HepG2 (cell line): ENCODE data around the gene NAP1L1. TPM values are rescaled to one million over a fixed set of nuclear protein-coding genes. Genes with fewer than 3 reads are reported as not detected.

ENCODE experiments used
- ATM ChIP-seq: fragments of 450-650 bp; IDR thresholded peaks from 2 replicates; pipeline ENCODE4 v1.7.1; 2017; ENCODE audit warnings: mild to moderate bottlenecking, borderline replicate concordance
- KLF9 ChIP-seq: IDR thresholded peaks from 2 replicates; pipeline ENCODE4 v1.6.1; 2016; ENCODE audit warnings: low read depth
- MAF1 ChIP-seq: sonication (generic); formaldehyde crosslinking; IDR thresholded peaks from 2 replicates; pipeline ENCODE4 v1.5.0; 2020; ENCODE audit warnings: missing genetic modification reagents, borderline replicate concordance
- MYC ChIP-seq: sonication (generic); formaldehyde crosslinking; IDR thresholded peaks from 2 replicates; pipeline ENCODE4 v1.9.0; 2021; ENCODE audit warnings: missing genetic modification reagents, borderline replicate concordance
- RFX1 ChIP-seq: fragments of 450-650 bp; IDR thresholded peaks from 2 replicates; pipeline ENCODE4 v1.6.1; 2017
- RFX3 ChIP-seq: IDR thresholded peaks from 2 replicates; pipeline ENCODE4 v1.6.1; 2016; ENCODE audit warnings: missing biosample characterization, missing genetic modification reagents
- SAP130 ChIP-seq: IDR thresholded peaks from 2 replicates; pipeline ENCODE4 v1.6.1; 2016; ENCODE audit warnings: low read depth
- ZNF292 ChIP-seq: sonication (generic); formaldehyde crosslinking; IDR thresholded peaks from 2 replicates; pipeline ENCODE4 v1.8.1; 2022; ENCODE audit warnings: mild to moderate bottlenecking, low read depth, missing genetic modification reagents, borderline replicate concordance
- ZNF34 ChIP-seq: sonication (generic); formaldehyde crosslinking; IDR thresholded peaks from 2 replicates; pipeline ENCODE4 v1.4.0; 2020; ENCODE audit warnings: mild to moderate bottlenecking, missing genetic modification reagents, borderline replicate concordance
- ZNF343 ChIP-seq: sonication (generic); formaldehyde crosslinking; IDR thresholded peaks from 2 replicates; pipeline ENCODE4 v1.4.0; 2020; ENCODE audit warnings: mild to moderate bottlenecking, missing genetic modification reagents
- ZNF367 ChIP-seq: sonication (generic); formaldehyde crosslinking; IDR thresholded peaks from 2 replicates; pipeline ENCODE4 v1.4.0; 2020; ENCODE audit warnings: missing genetic modification reagents, borderline replicate concordance
- ZNF577 ChIP-seq: sonication (generic); formaldehyde crosslinking; IDR thresholded peaks from 2 replicates; pipeline ENCODE4 v1.4.0; 2020; ENCODE audit warnings: mild to moderate bottlenecking, low read depth, missing genetic modification reagents, borderline replicate concordance
- polyA plus RNA-seq, 8 experiments: library from polyadenylated mRNA; depleted of rRNA in 3 of 8; stranded (reverse) in 7 of 8; unstranded in 1 of 8; fragments of >200 nt; fragmentation: Illumina TruSeq in 4 of 8; extraction: Trizol in 4 of 8; gene quantifications; 2 replicates each; pipeline versions ENCODE4 v1.2.1 to v1.2.3, GENCODE V29; 2011 to 2016; ENCODE audit warnings: low read depth in 4 of 8, missing spikeins in 1 of 8, mixed read lengths in 1 of 8; ENCODE audit not compliant: insufficient read depth in 1 of 8
- total RNA-seq, 5 experiments: library from RNA; depleted of rRNA; stranded (reverse); fragments of >200 nt; fragmentation: Illumina TruSeq; extraction: Trizol; gene quantifications; 2 replicates each; pipeline ENCODE4 v1.2.3, GENCODE V29; 2016; ENCODE audit warnings: low read depth in 1 of 5
- TF ChIP-seq, protein P1 (sequence below): sonication (generic); formaldehyde crosslinking; IDR thresholded peaks from 2 replicates; pipeline ENCODE4 v1.4.0; 2020; ENCODE audit warnings: missing genetic modification reagents
- TF ChIP-seq, protein P2 (sequence below): sonication (generic); formaldehyde crosslinking; IDR thresholded peaks from 2 replicates; pipeline ENCODE4 v1.8.1; 2023; ENCODE audit warnings: mild to moderate bottlenecking, inconsistent platforms, moderate library complexity, missing genetic modification reagents, borderline replicate concordance
- TF ChIP-seq, protein P3 (sequence below): sonication (generic); formaldehyde crosslinking; conservative IDR thresholded peaks from 2 replicates; pipeline ENCODE4 v1.4.0; 2020; ENCODE audit warnings: mild to moderate bottlenecking, missing genetic modification reagents, moderate library complexity
- TF ChIP-seq, protein P4 (sequence below): sonication (generic); formaldehyde crosslinking; IDR thresholded peaks from 2 replicates; pipeline ENCODE4 v1.5.0; 2020; ENCODE audit warnings: mild to moderate bottlenecking, missing genetic modification reagents, moderate library complexity

NAP1L1 gene
- total and polyA plus RNA-seq, 2 of the 13 experiments (the other 11 are each of a cell fraction or from before 2014, with no cell fraction given) = 207 to 309 TPM

DNA sequence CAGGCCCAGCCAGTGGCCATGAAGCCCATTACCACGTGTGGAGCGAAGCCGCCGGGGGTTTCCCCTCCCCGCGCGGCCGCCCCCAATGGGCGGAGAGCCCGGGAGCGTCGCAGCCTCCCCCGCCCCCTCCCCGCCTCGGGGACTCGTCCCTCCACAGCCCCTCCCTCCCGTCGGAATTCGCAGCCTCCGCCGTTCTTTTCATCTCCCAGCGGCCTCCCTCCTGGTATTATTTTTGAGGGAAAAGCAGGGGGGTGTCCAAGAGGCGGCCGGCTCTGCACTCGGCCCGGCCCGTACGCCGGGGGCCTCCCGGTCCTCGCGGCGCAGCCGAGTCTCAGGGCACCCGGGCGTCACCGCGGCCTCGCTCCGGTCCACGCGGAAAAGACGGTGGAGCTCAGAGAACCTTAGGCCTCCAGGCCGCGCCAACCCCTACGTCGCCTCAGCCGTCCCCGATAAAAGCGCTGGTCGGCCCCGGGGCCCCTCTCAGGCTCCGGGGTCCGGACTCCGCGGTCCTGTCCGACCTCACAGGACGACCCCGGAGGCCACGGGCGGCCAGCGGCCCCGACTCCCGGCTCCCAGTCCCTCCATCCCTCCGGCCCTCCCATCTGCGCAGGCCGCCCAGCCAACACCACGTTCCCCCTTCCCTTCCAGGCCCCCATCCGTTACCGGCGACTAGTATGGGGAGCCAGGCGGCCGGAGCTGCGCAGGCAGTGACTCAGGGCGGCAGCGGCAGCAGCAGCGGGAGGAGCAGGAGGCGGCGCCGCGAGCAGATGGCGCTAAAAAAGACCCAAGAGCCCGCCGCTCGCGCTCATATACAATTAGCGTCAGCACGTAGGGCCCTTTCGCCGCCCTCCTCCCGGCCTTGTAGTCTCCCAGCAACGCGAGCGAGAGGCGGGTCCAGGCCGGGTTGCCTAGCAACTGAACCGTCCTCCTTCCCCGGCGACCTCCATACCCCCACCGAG lies at the start of gene NAP1L1 (continued):
- TF ChIP-seq, protein P1, sequence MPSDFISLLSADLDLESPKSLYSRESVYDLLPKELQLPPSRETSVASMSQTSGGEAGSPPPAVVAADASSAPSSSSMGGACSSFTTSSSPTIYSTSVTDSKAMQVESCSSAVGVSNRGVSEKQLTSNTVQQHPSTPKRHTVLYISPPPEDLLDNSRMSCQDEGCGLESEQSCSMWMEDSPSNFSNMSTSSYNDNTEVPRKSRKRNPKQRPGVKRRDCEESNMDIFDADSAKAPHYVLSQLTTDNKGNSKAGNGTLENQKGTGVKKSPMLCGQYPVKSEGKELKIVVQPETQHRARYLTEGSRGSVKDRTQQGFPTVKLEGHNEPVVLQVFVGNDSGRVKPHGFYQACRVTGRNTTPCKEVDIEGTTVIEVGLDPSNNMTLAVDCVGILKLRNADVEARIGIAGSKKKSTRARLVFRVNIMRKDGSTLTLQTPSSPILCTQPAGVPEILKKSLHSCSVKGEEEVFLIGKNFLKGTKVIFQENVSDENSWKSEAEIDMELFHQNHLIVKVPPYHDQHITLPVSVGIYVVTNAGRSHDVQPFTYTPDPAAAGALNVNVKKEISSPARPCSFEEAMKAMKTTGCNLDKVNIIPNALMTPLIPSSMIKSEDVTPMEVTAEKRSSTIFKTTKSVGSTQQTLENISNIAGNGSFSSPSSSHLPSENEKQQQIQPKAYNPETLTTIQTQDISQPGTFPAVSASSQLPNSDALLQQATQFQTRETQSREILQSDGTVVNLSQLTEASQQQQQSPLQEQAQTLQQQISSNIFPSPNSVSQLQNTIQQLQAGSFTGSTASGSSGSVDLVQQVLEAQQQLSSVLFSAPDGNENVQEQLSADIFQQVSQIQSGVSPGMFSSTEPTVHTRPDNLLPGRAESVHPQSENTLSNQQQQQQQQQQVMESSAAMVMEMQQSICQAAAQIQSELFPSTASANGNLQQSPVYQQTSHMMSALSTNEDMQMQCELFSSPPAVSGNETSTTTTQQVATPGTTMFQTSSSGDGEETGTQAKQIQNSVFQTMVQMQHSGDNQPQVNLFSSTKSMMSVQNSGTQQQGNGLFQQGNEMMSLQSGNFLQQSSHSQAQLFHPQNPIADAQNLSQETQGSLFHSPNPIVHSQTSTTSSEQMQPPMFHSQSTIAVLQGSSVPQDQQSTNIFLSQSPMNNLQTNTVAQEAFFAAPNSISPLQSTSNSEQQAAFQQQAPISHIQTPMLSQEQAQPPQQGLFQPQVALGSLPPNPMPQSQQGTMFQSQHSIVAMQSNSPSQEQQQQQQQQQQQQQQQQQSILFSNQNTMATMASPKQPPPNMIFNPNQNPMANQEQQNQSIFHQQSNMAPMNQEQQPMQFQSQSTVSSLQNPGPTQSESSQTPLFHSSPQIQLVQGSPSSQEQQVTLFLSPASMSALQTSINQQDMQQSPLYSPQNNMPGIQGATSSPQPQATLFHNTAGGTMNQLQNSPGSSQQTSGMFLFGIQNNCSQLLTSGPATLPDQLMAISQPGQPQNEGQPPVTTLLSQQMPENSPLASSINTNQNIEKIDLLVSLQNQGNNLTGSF = peak; percentile 58; the same call in 1 of the 2 replicates
- TF ChIP-seq, protein P2, sequence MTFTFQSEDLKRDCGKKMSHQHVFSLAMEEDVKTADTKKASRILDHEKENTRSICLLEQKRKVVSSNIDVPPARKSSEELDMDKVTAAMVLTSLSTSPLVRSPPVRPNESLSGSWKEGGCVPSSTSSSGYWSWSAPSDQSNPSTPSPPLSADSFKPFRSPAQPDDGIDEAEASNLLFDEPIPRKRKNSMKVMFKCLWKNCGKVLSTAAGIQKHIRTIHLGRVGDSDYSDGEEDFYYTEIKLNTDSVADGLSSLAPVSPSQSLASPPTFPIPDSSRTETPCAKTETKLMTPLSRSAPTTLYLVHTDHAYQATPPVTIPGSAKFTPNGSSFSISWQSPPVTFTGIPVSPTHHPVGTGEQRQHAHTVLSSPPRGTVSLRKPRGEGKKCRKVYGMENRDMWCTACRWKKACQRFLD (CRISPR knock-in tag) = peak; percentile 90
- peak; percentile 80 for TF ChIP-seq SAP130 (CRISPR knock-in tag)
- peak; percentile 20; the same call in 1 of the 2 replicates for TF ChIP-seq ZNF367 (CRISPR knock-in tag)
- TF ChIP-seq RFX3 = peak; percentile 89
- TF ChIP-seq MYC (CRISPR knock-in tag) = peak; percentile 88
- TF ChIP-seq RFX1 = peak; percentile 97
- no peak for TF ChIP-seq KLF9 (CRISPR knock-in tag)
- 0 out of 2 replicates have a peak, but pooled peaks have one; percentile 53 for TF ChIP-seq MAF1 (CRISPR knock-in tag)
- TF ChIP-seq ZNF577 (CRISPR knock-in tag) = no peak
- TF ChIP-seq ATM = no peak
- TF ChIP-seq, protein P3, sequence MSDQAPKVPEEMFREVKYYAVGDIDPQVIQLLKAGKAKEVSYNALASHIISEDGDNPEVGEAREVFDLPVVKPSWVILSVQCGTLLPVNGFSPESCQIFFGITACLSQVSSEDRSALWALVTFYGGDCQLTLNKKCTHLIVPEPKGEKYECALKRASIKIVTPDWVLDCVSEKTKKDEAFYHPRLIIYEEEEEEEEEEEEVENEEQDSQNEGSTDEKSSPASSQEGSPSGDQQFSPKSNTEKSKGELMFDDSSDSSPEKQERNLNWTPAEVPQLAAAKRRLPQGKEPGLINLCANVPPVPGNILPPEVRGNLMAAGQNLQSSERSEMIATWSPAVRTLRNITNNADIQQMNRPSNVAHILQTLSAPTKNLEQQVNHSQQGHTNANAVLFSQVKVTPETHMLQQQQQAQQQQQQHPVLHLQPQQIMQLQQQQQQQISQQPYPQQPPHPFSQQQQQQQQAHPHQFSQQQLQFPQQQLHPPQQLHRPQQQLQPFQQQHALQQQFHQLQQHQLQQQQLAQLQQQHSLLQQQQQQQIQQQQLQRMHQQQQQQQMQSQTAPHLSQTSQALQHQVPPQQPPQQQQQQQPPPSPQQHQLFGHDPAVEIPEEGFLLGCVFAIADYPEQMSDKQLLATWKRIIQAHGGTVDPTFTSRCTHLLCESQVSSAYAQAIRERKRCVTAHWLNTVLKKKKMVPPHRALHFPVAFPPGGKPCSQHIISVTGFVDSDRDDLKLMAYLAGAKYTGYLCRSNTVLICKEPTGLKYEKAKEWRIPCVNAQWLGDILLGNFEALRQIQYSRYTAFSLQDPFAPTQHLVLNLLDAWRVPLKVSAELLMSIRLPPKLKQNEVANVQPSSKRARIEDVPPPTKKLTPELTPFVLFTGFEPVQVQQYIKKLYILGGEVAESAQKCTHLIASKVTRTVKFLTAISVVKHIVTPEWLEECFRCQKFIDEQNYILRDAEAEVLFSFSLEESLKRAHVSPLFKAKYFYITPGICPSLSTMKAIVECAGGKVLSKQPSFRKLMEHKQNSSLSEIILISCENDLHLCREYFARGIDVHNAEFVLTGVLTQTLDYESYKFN (CRISPR knock-in tag) = 0 out of 2 replicates have a peak, but pooled peaks have one; percentile 30
- TF ChIP-seq, protein P4, sequence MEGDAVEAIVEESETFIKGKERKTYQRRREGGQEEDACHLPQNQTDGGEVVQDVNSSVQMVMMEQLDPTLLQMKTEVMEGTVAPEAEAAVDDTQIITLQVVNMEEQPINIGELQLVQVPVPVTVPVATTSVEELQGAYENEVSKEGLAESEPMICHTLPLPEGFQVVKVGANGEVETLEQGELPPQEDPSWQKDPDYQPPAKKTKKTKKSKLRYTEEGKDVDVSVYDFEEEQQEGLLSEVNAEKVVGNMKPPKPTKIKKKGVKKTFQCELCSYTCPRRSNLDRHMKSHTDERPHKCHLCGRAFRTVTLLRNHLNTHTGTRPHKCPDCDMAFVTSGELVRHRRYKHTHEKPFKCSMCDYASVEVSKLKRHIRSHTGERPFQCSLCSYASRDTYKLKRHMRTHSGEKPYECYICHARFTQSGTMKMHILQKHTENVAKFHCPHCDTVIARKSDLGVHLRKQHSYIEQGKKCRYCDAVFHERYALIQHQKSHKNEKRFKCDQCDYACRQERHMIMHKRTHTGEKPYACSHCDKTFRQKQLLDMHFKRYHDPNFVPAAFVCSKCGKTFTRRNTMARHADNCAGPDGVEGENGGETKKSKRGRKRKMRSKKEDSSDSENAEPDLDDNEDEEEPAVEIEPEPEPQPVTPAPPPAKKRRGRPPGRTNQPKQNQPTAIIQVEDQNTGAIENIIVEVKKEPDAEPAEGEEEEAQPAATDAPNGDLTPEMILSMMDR (CRISPR knock-in tag) = no peak
- peak; percentile 63; the same call in 1 of the 2 replicates for TF ChIP-seq ZNF292
- TF ChIP-seq ZNF343 (CRISPR knock-in tag) = no peak
- no peak for TF ChIP-seq ZNF34
